ENCODE results near the gene CPT2. TPM values are rescaled to one million over a fixed set of nuclear protein-coding genes. Genes with fewer than 3 reads are reported as not detected.

Gene CPT2
- total and polyA plus RNA-seq, 2 of the 13 experiments (the other 11 are each of a cell fraction or from before 2014, with no cell fraction given): 12.6 to 14.6 TPM

DNA sequence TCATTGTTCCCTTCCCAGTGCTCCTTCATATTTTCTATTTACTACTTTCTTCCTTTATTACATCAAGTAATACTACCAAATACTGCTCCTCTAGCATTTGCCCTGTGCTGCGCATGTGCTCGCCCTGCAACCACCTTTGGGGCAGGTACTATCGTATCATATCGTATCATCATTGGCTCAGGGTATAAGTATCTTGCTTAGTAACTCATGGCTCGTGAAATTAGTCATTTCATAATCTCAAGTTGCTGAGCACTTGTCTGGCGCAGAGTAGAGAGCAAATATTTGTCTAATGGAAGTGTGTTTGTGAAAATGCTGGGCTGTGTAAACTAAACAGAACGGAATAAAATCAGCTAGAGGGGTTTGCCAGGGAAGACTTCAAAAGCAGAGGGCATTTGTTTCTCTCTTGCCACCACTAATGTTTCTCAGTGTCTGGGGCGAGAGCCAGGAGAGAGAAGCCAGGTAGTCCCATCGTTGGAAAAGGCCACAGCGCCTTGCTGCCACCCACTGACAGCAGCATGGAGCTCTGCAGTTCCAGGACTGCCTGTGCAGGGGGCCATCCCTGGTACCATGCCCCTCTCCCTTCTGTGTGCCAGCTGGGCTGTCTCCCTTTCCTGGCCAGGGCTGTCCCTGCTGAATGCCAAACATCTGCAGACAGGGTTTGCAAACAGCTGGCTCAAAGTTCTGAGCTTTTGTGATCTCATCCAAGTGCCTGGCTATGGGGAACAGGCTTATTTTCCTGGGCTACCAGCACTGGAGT lies 20.0 kb upstream of the CPT2 start (continued):
- TF ChIP-seq ZNF17 (CRISPR knock-in tag; IDR thresholded peaks at IDR 0.05): no peak
- no peak for TF ChIP-seq IRX3 (CRISPR knock-in tag; IDR thresholded peaks at IDR 0.05; ENCODE audit: borderline replicate concordance, low read depth)
- no peak for TF ChIP-seq KAT8 (CRISPR knock-in tag; IDR thresholded peaks at IDR 0.05)
- TF ChIP-seq SMAD1 (CRISPR knock-in tag; IDR thresholded peaks at IDR 0.05; ENCODE audit: borderline replicate concordance, low read depth): no peak
- no peak for TF ChIP-seq ZNF256 (CRISPR knock-in tag; conservative IDR thresholded peaks at IDR 0.05)
- no peak for TF ChIP-seq ONECUT2 (CRISPR knock-in tag; IDR thresholded peaks at IDR 0.05)
- TF ChIP-seq ZNF75D (CRISPR knock-in tag; IDR thresholded peaks at IDR 0.05; ENCODE audit: borderline replicate concordance): no peak
- 0 out of 2 replicates have a peak, but pooled peaks have one; percentile 33 for TF ChIP-seq ZBTB7B (CRISPR knock-in tag; IDR thresholded peaks at IDR 0.05)
- TF ChIP-seq, protein P1, sequence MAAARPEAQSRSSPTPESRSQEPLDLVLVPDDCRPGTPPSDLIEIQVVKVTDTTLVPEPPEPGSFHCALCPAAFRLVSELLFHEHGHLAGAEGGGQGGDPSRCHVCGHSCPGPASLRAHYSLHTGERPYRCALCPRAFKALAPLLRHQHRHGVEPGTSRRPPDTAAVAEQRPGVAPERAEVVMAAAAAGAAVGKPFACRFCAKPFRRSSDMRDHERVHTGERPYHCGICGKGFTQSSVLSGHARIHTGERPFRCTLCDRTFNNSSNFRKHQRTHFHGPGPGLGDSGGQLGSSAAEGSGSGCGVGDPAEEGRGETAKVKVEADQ (CRISPR knock-in tag; IDR thresholded peaks at IDR 0.05; ENCODE audit: borderline replicate concordance): no peak
- no peak for TF ChIP-seq KIAA2018 (CRISPR knock-in tag; IDR thresholded peaks at IDR 0.05; ENCODE audit: borderline replicate concordance)
- TF ChIP-seq PAWR (CRISPR knock-in tag; IDR thresholded peaks at IDR 0.05; ENCODE audit: borderline replicate concordance): no peak
- TF ChIP-seq ZBTB21 (CRISPR knock-in tag; IDR thresholded peaks at IDR 0.05): no peak
- TF ChIP-seq, protein P2, sequence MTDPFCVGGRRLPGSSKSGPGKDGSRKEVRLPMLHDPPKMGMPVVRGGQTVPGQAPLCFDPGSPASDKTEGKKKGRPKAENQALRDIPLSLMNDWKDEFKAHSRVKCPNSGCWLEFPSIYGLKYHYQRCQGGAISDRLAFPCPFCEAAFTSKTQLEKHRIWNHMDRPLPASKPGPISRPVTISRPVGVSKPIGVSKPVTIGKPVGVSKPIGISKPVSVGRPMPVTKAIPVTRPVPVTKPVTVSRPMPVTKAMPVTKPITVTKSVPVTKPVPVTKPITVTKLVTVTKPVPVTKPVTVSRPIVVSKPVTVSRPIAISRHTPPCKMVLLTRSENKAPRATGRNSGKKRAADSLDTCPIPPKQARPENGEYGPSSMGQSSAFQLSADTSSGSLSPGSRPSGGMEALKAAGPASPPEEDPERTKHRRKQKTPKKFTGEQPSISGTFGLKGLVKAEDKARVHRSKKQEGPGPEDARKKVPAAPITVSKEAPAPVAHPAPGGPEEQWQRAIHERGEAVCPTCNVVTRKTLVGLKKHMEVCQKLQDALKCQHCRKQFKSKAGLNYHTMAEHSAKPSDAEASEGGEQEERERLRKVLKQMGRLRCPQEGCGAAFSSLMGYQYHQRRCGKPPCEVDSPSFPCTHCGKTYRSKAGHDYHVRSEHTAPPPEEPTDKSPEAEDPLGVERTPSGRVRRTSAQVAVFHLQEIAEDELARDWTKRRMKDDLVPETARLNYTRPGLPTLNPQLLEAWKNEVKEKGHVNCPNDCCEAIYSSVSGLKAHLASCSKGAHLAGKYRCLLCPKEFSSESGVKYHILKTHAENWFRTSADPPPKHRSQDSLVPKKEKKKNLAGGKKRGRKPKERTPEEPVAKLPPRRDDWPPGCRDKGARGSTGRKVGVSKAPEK (CRISPR knock-in tag; IDR thresholded peaks at IDR 0.05; ENCODE audit: borderline replicate concordance): no peak
- TF ChIP-seq ZNF282 (IDR thresholded peaks at IDR 0.05; ENCODE audit: partially characterized antibody): no peak
- TF ChIP-seq ZNF552 (CRISPR knock-in tag; IDR thresholded peaks at IDR 0.05; ENCODE audit: borderline replicate concordance): no peak
- TF ChIP-seq, protein P3, sequence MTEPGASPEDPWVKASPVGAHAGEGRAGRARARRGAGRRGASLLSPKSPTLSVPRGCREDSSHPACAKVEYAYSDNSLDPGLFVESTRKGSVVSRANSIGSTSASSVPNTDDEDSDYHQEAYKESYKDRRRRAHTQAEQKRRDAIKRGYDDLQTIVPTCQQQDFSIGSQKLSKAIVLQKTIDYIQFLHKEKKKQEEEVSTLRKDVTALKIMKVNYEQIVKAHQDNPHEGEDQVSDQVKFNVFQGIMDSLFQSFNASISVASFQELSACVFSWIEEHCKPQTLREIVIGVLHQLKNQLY (CRISPR knock-in tag; IDR thresholded peaks at IDR 0.05): no peak
